ENCODE data around the gene CNTN5.

CNTN5 gene

DNA sequence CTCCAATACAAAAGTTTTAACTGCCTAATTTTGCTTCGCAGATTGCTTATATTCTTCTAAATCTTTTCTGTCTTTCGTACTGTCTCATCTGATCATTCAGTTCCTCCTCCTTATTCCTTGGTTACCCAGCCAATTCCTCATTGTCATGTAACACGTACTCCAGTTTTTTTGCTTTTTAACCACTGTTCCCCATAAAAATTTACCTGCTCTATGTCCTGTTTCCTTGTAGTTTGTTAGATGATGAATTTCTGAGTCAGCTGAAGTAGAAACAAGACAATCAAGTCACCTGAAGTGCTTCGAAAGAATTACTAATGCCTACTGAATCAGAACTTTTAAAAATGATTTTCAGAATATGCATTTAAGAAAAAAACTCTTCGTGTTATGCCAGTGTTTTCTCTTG, 150.6 kb downstream of the CNTN5 start:
- no peak for DNase-seq

DNA sequence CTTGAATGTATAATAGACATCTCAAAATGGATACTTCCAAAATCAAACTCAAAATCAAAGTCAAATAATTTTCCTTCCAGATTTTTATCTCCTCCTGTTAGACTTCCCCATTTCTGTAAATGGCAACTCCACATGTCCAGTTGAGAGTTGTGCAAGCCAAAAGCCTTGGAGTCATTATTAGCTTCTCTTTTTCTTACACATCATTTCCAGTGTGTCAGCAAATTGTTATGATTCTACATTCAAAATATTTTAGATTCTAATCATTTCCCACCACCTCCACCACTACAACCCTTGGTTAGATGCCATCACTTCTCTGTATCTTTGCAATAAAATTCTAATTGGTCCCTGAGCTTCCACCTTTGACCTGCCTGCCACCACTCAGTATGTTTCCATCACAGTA, 155.7 kb downstream of the CNTN5 start:
- no peak for DNase-seq

- DNase-seq = no peak
Measured at GRCh38 chr11:99177446-99177845, 156.7 kb downstream of the CNTN5 start.

DNA sequence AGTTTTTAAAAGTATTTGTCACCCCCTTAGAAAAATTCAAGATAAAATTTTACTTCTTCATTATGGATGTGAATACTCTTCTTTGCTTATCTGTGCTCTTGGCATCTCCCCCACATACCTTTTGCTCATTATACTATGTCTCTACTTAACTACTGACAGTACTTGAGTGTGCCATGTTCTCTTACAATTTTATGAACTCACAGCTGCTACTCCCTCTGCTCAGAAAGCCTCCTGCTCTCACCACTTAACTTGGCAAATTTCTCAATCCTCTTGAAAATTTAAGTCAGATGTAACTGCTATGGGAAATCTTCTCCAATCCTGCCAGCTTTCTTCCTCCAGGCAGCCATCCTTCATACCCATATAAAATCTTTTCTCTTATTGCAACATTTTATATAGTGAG, 163.4 kb downstream of the CNTN5 start:
- no peak for DNase-seq

GRCh38 chr11:99188221-99188620, 167.5 kb downstream of the CNTN5 start:
- DNase-seq = no peak

- DNase-seq = no peak
Measured at GRCh38 chr11:99192716-99193115, 172.0 kb downstream of the CNTN5 start.

- no peak for DNase-seq
Measured at GRCh38 chr11:99197477-99197876, 176.7 kb downstream of the CNTN5 start.

DNA sequence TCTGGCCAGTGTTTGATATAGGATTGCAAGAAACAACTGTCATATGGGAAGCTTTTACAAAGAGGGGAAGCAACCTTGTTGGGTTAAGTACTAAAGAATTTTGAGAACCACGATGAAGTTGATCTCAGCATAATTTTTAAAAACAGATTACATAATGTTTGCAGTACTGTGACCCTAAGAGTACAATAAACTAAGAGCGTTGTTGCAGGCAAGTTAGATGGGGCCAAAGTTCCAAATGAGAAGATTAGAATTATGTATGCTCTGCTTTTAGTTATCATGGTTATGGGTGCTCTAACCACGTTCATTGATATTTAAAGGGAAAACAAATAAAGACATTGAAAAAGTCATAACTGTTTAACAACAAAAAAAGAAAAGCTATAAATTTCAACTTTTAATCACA, 177.5 kb downstream of the CNTN5 start:
- no peak for DNase-seq

- no peak for DNase-seq
Measured at GRCh38 chr11:99199341-99199740, 178.6 kb downstream of the CNTN5 start.

DNA sequence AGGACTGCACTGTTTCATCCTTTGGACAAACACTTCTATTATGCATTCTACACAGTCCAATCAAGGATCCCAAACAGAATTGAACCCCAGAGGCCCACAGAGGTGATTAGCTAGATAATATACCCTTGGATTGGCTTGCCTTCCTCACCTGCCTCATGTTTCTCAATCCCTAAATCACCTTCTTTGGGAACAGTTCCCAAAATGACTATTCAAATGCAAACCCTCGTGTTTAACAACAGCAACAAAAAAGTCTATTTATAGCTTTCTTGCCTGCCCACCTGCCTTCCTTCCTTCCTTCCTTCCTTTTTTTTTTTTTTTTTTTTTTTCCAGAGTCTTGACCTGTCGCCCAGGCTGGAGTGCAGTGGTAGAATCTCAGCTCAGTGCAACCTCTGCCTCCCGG, 180.0 kb downstream of the CNTN5 start:
- no peak for DNase-seq

- DNase-seq = no peak
Measured at GRCh38 chr11:99208813-99209212, 188.1 kb downstream of the CNTN5 start.

- DNase-seq = no peak
Measured at GRCh38 chr11:99229544-99229943, 208.8 kb downstream of the CNTN5 start.

DNA sequence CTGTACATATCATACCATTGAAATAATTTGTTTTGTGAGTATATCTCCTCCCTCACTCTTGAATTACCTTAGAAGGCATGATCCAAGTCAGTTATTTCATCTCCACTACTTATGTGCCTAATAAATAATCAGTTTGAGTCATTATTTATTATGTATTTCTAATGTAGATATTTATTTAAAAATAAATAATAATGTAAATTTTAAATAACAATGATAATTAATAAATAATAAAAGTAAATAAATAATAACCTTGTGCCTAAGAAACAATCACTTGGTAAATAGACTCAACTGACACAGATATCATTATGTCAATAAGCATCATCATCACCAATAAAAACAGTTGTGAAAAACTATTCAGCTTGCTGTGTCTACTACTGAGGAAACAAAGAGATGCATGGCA, 213.8 kb downstream of the CNTN5 start:
- no peak for DNase-seq

DNA sequence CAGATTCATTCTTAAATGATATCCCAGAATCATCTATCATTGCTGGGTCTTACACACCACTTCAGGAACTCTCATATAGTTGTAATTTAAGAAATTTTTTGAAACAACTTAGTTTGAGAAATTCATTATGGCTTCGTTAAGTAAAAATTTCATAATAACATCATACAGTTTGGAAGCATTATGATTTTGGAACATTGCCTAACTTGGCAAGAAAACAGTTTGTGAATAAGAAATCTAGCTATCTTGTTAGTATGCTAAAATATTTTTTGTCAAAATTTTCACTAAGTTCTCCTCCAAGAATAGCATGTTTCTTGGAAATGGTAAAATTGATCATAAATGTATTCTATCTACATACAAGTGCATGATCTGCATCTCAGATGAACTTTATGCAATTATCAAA, 217.7 kb downstream of the CNTN5 start:
- no peak for DNase-seq

DNA sequence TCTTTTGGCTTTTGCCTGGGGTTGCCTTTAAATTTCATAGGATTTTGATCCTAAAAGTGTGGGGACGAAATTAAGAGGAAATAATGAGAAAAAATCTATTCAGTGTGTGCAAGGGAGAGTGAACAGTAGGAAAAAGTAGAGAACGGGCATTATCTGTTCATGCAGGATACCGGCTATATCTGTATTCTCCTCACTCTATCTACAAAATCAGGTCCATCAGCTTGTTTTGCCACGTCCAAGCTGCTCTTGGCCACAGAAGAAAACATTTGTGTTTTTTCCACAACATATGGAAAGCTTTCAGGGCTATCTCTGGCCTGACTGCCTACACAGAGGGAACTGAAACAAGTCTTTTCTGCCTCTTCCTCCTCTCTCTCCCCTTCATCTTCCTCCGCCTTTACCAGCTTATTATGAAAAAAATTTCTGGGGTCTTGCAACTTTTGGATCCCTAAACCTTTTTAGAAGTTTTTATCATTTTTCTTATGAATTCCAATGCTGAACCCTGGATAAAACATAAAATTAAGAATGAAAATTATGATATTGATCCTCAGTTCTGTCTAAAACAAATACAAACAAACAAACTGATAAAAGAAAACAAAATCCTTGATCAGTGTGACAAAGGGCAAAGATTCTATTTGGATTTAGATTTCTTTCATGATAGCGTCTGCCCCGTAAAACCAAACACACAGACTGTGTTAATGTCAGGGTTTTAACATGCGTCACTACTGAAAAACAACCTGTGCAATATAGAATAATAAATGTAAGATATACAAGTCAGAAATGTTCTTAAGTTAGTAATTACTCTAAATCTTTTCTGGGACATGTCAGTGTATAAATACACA, 219.7 kb downstream of the CNTN5 start:
- no peak for DNase-seq

DNA sequence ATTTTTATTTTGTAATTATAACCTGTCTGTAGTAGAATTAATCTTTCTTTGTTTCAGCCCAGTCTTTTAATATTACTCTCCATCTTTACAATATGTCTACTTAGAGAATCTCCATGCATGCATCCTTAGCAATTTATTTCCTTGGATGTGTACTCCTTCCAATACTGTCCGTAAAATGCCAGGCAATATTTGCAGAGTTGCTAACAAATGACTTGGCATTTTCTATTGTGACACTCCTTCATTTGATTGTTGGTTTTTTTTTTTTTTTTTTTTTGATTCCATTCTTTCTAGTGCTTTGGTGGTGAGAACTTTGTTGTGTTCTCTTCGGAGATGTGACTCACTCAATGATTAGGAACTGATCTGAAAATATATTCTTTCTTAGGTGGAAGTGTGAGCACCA, 220.3 kb downstream of the CNTN5 start:
- no peak for DNase-seq

DNA sequence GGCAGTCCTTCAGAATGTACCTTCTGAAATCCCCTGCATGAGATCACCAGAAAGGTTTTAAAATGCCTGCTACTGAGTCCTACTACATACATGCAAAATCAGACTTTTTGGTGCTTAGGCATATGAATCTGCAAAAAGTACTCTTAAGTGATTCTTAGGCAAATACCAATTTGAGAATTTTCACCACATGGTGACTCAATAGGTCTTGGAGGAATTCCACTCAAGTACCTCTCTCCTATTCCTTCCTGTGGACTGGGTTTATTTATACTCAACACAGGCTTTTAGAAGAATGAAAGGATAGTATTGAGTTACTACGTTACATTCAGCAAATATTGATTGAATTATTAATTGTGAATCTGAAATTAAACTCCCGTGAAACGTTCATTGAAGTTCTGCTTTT, 223.9 kb downstream of the CNTN5 start:
- DNase-seq = no peak

DNA sequence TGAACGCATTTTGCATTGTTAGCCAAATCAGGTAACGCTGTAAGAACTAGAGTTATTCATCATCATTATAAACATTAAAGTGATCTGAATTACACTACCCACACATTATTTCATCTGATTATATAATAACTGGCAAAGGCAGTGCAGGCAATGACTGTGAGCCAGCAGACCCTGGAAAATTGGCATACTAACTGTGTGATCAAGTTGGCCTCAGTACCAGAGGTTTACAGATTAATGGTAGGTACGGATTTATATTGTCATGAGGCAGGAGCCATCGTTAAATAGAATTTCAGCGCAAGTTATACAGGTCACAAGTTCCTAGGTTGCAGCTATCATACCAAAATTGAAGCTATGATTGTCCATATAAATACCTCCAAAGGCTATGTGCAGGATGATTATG, 225.4 kb downstream of the CNTN5 start:
- no peak for DNase-seq

- DNase-seq = no peak
Measured at GRCh38 chr11:99256614-99257013, 235.9 kb downstream of the CNTN5 start.

GRCh38 chr11:99257131-99257530, 236.4 kb downstream of the CNTN5 start:
- no peak for DNase-seq

DNA sequence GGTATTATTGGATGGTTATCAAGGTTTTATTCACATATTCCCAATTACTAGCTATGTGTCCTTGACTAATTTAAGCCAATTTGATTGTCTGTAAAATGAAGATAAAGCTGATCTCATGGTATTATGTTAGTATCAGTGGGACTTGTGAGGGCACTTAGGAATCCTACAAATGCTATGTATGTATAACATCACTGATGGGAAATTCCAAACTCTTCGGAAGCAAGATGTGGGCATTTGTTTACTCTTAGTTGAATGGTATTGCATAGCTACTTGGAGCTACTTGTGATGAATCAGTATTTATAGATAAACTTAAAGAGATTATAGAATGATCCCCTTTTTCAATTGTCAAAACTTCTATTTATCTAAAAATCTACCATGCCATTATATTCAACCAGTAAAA, 239.9 kb downstream of the CNTN5 start:
- no peak for DNase-seq

- DNase-seq = no peak
Measured at GRCh38 chr11:99268886-99269285, 248.1 kb downstream of the CNTN5 start.

- no peak for DNase-seq
Measured at GRCh38 chr11:99271527-99271926, 250.8 kb downstream of the CNTN5 start.

DNA sequence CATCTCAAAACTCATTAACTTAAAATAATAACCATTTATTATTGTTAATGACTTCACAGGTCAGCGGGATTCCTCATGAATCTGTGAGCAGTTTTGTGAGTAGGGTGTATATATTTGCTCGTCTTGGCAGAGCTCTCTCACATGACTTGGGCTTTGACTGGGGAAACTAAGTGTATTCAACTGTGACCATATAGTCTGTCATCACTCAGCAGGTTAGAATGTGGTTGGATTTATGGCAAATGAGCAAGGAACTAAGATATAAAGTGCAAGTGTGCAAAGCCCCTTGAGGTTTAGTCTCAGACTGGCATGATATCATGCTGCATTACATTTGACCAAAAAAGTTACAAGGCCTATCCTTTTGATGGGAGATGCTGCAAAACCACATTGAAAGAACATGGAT, 254.8 kb downstream of the CNTN5 start:
- no peak for DNase-seq

DNA sequence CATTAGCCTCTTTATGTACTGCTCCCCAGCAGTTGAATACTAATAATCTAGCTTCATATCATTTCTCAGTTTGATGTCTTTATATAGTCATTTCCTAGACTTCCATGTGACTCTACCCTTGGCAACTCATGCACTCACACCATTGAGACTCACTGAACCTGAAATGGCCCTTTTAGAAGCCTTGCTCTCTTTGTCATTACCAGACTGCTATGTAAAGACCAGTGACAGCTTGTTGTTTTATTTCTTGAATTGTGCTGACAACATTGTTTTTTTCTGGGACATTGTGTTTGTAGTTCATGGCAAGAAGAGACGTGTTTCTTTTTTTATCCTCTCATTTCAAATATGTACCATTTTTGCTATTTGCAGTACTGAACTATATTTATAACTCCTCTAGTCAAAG, 256.5 kb downstream of the CNTN5 start:
- DNase-seq = no peak

All from NCI-H1092 treated with DMSO at 0.1 percent for 48 hours (cell line).